WI38 (cell line): ENCODE data around the gene ATAD3A.
"Not testable (repeated sequence)": the region's sequence is repeated elsewhere in the genome, so short reads cannot be mapped to it uniquely, and the experiment has no call there.

Source experiments
- H3K4me3 ChIP-seq: 2 replicates; pipeline ENCODE4 v1.5.1; 2011; ENCODE audit warnings: low read depth, mild to moderate bottlenecking, control low read depth, low read length
- CTCF ChIP-seq: IDR thresholded peaks from 2 replicates; pipeline ENCODE4 v1.5.1; 2012; ENCODE audit warnings: low read depth, mild to moderate bottlenecking, control low read depth, low read length

ATAD3A gene

GRCh38 chr1:1477206-1477605, 34.8 kb upstream of the ATAD3A start:
- no peak for TF ChIP-seq CTCF
- H3K4me3 ChIP-seq = no peak overlapping the region

GRCh38 chr1:1479547-1480487, 32.1 kb upstream of the ATAD3A start:
- no peak for TF ChIP-seq CTCF
- no peak overlapping the region for H3K4me3 ChIP-seq

- H3K4me3 ChIP-seq = not testable (repeated sequence)
These were observed 31.5 kb upstream of the ATAD3A start for GRCh38 chr1:1480488-1480867.

GRCh38 chr1:1481811-1482210, 30.2 kb upstream of the ATAD3A start:
- not testable (repeated sequence) for H3K4me3 ChIP-seq

- no peak for TF ChIP-seq CTCF
- no peak overlapping the region for H3K4me3 ChIP-seq
These were observed 29.1 kb upstream of the ATAD3A start for GRCh38 chr1:1482856-1483255.

GRCh38 chr1:1483714-1484113, 28.2 kb upstream of the ATAD3A start:
- TF ChIP-seq CTCF = no peak

GRCh38 chr1:1484976-1485750, 26.8 kb upstream of the ATAD3A start:
- H3K4me3 ChIP-seq = not testable (repeated sequence)

More at GRCh38 chr1:1483714-1484113, 28.2 kb upstream of the ATAD3A start:
- no peak overlapping the region for H3K4me3 ChIP-seq

- H3K4me3 ChIP-seq = not testable (repeated sequence)
These were observed 26.1 kb upstream of the ATAD3A start for GRCh38 chr1:1485755-1486317.

- TF ChIP-seq CTCF = no peak
- H3K4me3 ChIP-seq = no peak overlapping the region
These were observed 24.3 kb upstream of the ATAD3A start for GRCh38 chr1:1487701-1488100.
